ENCODE results near the gene GASK1A.

Gene GASK1A

GRCh38 chr3:43013743-43014155, 34.6 kb downstream of the GASK1A start:
- DNase-seq (ENCODE audit: low read depth): no peak

DNA sequence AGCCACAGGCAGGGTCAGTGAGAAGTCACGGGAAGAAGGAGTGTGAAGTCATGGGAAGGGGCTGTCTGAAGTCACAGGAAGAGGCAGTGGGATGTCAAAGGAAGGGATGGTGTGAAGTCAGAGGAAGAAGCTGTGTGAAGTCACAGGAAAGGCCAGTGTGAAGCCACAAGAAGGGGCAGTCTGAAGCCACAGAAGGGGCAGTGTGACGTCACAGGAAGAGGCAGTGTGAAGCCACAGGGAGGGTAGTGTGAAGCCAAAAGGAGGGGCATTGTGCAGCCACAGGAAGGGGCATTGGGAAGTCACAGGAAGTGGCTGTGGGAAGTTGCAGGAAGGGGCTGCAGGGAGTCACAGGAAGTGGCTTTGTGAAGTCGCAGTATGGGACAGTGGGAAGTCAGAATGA, 35.1 kb downstream of the GASK1A start:
- DNase-seq (ENCODE audit: low read depth): no peak

DNA sequence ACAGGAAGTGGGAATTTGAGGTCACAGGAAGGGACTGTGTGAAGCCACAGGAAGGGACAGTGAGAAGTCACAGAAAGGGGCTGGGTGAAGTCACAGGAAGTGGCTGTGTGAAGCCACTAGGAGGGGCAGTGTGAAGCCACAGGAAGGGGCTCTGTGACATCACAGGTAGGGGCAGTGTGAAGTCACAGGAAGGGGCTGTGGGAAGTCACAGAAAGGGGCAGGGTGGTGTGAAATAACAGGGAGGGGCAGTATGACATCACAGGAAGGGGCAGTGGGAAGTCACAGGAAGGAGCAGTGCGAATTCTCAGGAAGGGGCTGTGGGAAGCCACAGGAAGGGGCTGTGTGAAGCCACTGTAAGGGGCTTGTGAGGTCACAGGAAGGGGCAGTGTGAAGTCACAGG, 35.8 kb downstream of the GASK1A start:
- no peak for DNase-seq (ENCODE audit: low read depth)

GRCh38 chr3:43015572-43015971, 36.5 kb downstream of the GASK1A start:
- no peak for DNase-seq (ENCODE audit: low read depth)

- no peak for DNase-seq (ENCODE audit: low read depth)
Measured at GRCh38 chr3:43015991-43016865, 37.1 kb downstream of the GASK1A start.

GRCh38 chr3:43017004-43017403, 37.9 kb downstream of the GASK1A start:
- DNase-seq (ENCODE audit: low read depth): no peak

- no peak for DNase-seq (ENCODE audit: low read depth)
Measured at GRCh38 chr3:43017593-43018195, 38.6 kb downstream of the GASK1A start.

DNA sequence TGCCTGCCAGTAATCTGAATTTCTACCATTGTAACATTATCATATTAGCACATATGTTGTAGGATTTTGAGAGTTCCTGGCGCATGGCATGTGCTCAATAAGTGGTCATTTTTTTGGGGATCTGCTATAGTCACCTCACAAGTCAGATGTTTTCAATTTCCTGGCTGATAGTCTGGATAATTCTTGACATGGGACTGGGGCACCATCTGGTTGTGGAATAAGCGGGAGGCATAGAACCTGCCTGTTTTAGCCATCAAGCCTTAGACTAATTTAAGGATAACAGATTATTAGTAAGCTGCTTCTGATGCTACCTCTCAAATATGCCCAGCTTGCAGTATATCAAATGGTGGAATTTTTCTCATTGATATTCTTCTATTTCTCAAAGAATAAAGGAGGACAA, 39.1 kb downstream of the GASK1A start:
- no peak for DNase-seq (ENCODE audit: low read depth)

- DNase-seq (ENCODE audit: low read depth): no peak
Measured at GRCh38 chr3:43019006-43019809, 40.1 kb downstream of the GASK1A start.

GRCh38 chr3:43019826-43020225, 40.7 kb downstream of the GASK1A start:
- DNase-seq (ENCODE audit: low read depth): no peak

- no peak for DNase-seq (ENCODE audit: low read depth)
Measured at GRCh38 chr3:43021186-43021585, 42.1 kb downstream of the GASK1A start.

DNA sequence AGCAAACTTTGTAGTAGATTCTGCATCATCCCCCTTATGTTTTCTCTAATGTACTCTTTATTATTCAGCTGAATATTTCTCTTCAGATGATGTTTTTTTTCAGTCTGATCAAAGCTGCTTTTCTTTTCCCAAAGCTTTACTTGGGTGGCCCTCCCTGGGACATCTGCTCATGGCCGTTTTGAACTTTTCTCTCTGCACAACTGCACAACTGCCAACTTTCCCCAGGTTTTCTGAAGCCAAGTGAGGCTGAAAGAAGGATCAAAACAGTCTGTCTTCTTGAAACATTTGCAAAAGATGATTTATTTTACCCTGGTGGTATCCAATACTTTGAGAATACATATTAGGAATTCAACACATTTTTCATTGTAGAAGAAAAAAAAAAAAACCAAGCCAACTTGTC, 43.0 kb downstream of the GASK1A start:
- DNase-seq (ENCODE audit: low read depth): no peak

GRCh38 chr3:43023066-43023465, 44.0 kb downstream of the GASK1A start:
- no peak for DNase-seq (ENCODE audit: low read depth)

GRCh38 chr3:43023746-43024145, 44.6 kb downstream of the GASK1A start:
- DNase-seq (ENCODE audit: low read depth): no peak

DNA sequence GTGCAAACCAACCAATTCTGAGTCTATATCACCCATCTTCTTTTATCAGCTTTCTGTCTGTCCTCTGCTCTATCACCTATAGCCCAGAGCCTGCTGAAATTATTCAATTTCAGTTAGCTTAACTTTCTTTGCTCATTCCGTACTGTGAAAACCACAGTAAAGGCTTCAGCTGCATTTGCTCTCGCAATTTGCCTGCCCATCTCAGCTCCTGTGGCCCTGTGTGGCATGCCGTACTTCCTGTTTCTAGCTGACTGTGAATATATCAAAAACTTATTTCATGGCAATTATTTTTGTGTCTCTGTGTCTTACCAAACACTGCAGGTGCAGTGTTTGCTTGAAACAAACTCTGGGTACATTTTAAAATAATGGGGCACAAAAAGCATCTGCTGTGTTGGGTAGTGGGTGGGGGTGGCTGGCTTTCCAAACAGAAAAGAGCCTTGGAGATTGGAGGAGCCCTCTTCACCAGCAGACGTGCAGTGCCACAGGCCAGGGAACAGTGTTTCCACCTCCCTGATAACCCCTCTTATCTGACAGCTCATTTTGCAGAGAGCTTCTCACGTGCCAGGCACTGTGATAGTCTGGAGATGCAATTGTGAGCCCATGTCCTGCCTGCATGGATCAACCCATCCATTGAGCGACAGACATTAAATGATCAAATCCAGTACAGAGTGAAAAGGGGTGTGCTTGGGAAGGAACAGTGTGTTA, 45.2 kb downstream of the GASK1A start:
- DNase-seq (ENCODE audit: low read depth): no peak

GRCh38 chr3:43025423-43025822, 46.3 kb downstream of the GASK1A start:
- no peak for DNase-seq (ENCODE audit: low read depth)

DNA sequence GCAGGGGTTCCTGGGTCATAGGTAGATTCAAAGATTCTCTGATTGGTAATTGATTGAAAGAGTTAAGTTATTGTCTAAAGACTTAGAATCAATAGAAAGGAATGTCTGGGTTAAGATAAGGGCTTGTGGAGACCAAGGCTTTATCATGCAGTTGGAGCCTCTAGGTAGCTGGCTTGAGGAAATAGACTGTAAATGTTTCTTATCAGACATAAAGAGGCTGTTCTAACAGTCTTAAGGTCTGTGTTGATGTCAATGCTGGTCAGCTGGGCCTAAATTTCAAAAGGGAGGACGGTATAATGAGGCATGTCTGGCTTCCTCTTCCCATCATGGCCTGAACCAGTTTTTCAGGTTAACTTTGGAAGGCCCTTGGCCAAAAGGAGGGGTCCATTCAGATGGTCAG, 48.9 kb downstream of the GASK1A start:
- DNase-seq (ENCODE audit: low read depth): no peak

DNA sequence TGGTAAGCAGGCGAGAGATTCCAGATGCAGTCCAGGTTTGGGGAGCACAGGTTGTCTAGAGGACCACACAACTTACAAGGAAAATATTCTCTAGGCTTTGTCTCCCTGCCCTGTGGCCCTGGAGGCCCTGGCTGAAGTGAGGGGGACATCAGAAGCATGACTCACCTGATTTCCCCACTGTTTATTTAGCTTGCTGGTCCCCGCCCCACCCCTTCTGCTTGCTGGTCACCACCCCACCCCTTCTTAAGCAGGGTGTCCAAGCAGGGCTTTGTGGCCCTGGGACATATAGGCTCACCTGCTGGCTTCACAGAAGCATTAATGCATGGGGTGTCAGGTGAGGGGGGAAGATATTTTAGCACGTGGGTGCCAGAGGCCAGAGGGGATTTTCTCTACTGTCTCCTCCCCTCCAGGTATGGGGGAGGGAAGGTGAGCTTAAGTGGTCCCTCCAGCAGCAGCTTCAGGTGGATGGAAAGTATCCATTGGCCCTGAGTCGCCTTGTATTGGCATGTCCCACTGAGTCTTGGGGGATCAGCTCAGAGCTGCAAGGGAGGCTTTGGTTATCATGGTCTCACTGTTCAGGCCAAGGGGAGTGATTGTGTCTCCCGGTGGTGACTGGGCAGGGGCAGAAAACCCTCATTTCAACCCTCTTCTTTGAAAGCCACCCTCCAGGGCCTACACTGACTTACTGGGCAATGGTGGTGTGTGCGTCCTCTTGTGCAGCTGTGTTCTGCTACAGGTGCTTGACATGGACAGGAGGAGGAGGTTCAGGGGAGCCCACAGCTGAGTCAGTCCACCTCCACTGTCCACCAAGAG, 49.8 kb downstream of the GASK1A start:
- DNase-seq (ENCODE audit: low read depth): no peak

DNA sequence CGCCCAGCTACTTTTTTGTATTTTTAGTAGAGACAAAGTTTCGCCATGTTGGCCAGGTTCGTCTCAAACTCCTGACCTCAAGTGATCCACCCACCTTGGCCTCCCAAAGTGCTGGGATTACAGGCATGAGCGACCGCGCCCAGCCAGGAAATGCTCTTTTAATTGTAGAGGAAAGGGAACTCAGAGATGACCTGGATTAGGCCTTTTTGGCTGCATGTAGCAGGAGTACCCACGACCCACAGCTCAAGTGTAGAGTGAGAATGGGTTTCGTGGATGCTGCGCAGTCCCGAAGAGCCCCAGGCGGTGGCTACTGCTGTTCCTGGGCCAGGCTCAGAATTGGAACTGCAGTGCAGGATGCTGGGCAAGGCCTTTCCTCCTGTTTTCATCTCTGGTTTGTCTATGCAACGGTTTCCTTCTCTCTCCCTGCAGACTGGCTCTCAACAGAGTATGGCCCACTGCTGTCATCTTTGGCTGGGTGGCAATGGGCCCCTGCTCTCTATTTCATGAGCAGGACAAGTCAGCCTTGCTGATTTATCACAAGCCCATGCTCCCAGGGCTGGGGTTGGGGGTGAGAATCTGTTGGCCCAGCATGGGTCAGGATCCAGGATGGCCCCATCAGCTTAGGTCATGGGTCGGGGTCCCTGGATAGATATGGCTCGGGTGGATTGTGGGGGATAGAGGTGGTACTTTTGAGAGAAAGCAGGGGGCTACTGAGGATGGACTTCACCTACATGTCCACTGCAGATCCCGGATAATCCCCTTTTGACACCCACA, 51.2 kb downstream of the GASK1A start:
- DNase-seq (ENCODE audit: low read depth): no peak

GRCh38 chr3:43031485-43031884, 52.4 kb downstream of the GASK1A start:
- DNase-seq (ENCODE audit: low read depth): no peak

Measured in stimulated activated CD8-positive, alpha-beta memory T cell treated with anti-CD3 and anti-CD28 coated beads, Interleukin-4, amount 100 ng/mL, for 24 hours (primary cell).